ENCODE results near the gene C6orf132. TPM values are rescaled to one million over a fixed set of nuclear protein-coding genes. Genes with fewer than 3 reads are reported as not detected.

The C6orf132 gene
- 11.3 and 46.1 TPM in 2 replicates for total RNA-seq

DNA sequence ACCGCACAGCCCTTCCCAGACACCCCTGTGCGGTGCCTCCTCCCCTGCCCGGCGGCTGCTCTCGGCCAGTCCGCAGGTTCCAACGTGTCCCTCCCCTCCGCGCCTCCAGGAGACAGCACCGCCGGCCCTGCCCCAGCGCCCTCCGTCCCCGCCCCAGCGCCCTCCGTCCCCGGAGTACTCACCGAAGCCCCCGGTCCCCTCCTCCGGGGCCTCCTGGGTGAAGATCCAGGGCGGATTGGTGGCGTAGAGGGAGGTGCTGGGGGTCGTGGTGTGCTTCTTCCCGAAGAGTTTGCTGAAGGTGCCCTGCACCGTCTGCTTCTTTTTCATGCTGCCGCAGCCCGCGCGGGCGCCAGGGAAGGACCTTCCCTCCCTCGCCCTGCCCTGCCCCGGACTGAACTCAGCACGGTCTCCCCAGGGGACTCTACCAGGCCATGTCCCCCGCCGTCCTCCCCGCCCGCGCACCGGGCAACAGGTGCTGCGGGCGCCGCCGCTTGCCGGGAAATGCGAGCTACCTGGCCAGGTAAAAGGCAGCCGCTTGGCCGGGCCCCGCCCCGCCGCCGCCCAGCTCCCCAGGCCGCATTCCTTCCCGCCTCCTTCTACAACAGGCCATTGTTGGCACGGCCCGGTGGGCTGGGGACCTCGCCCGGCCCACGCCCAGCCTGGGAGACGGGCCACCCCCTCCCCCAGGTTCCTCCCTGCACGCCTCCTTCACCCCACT, at the start of gene C6orf132:
TSS of gene C6orf132 (minus strand) at position 503 of the 718 bp plus-strand sequence. CDS start at position 327, 176 bp downstream.
- H3K36me3 ChIP-seq (ENCODE audit: control insufficient read depth, insufficient read depth, low read length) = peaks cover 2% of the 10 kb centered on the region
- DNase-seq (ENCODE audit: low read depth) (peak; percentile 46), FAIRE-seq (no peak)
- H3K27me3 ChIP-seq (ENCODE audit: control insufficient read depth, insufficient read depth, low read length) = no peaks in the 10 kb centered on the region
- TF ChIP-seq, protein P1, sequence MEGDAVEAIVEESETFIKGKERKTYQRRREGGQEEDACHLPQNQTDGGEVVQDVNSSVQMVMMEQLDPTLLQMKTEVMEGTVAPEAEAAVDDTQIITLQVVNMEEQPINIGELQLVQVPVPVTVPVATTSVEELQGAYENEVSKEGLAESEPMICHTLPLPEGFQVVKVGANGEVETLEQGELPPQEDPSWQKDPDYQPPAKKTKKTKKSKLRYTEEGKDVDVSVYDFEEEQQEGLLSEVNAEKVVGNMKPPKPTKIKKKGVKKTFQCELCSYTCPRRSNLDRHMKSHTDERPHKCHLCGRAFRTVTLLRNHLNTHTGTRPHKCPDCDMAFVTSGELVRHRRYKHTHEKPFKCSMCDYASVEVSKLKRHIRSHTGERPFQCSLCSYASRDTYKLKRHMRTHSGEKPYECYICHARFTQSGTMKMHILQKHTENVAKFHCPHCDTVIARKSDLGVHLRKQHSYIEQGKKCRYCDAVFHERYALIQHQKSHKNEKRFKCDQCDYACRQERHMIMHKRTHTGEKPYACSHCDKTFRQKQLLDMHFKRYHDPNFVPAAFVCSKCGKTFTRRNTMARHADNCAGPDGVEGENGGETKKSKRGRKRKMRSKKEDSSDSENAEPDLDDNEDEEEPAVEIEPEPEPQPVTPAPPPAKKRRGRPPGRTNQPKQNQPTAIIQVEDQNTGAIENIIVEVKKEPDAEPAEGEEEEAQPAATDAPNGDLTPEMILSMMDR (IDR thresholded peaks at IDR 0.05; ENCODE audit: insufficient read depth, low read length, severe bottlenecking) = peak; percentile 7
- peak within 1 kb of the TSS; percentile 96 for H3K4me3 ChIP-seq (ENCODE audit: low read depth, low read length)

- FAIRE-seq (no peak), DNase-seq (ENCODE audit: low read depth) (peak; percentile 31)
- Histone ChIP-seq H3K27me3 (ENCODE audit: control insufficient read depth, insufficient read depth, low read length) (no peaks in the 10 kb centered on the region), H3K36me3 (ENCODE audit: control insufficient read depth, insufficient read depth, low read length) (no peaks in the 10 kb centered on the region), H3K4me3 (ENCODE audit: low read depth, low read length) (no peak overlapping the region)
- TF ChIP-seq, protein P1 (IDR thresholded peaks at IDR 0.05; ENCODE audit: insufficient read depth, low read length, severe bottlenecking) = no peak
These were observed 48.2 kb upstream of the C6orf132 start for GRCh38 chr6:42190554-42191183.

DNA sequence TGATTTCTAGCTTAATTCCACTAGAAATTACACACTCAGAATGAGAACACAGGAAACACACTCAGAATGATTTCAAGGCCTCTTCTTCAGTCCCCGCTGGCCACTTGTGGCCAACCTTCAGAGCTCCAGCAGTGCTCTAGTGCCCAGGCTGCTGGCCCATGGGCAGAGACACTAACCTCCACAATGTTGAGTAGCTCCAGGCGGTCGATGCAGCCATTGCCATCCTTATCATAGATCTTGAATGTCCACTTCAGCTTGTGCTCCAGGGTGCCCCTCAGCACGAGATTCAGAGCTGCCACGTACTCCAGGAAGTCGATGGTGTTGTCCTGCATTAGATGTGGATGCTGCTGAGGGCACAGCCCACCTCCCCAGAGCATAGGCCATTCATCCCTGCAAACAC, 46.0 kb upstream of the C6orf132 start:
- H3K36me3 ChIP-seq (ENCODE audit: control insufficient read depth, insufficient read depth, low read length) = no peaks in the 10 kb centered on the region
- no peak overlapping the region for H3K4me3 ChIP-seq (ENCODE audit: low read depth, low read length)
- TF ChIP-seq, protein P1 (IDR thresholded peaks at IDR 0.05; ENCODE audit: insufficient read depth, low read length, severe bottlenecking) = no peak
- no peak for FAIRE-seq
- no peak for DNase-seq (ENCODE audit: low read depth)
- no peaks in the 10 kb centered on the region for H3K27me3 ChIP-seq (ENCODE audit: control insufficient read depth, insufficient read depth, low read length)

DNA sequence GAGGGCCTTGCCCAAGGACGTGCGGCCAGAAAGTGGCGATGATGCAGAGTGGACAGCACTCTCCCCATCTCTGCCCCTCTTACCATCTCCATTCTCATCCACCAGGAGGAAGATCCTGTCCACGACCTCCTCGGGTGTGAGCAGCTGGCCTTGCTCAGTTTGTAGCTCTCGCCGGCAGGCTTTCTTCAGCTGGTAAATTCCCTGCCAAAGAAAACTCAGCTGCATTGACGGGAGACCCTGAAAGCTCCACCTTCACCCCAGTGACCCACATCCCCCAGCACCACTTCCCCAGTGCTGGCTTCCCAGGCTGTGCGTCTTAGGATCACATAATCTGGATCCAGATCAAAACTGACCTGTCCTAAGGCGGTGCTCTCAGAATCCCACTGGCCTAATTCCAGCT, 43.2 kb upstream of the C6orf132 start:
- H3K36me3 ChIP-seq (ENCODE audit: control insufficient read depth, insufficient read depth, low read length) = no peaks in the 10 kb centered on the region
- H3K4me3 ChIP-seq (ENCODE audit: low read depth, low read length) = no peak overlapping the region
- H3K27me3 ChIP-seq (ENCODE audit: control insufficient read depth, insufficient read depth, low read length) = no peaks in the 10 kb centered on the region
- TF ChIP-seq, protein P1 (IDR thresholded peaks at IDR 0.05; ENCODE audit: insufficient read depth, low read length, severe bottlenecking) = no peak
- no peak for DNase-seq (ENCODE audit: low read depth)
- no peak for FAIRE-seq

DNA sequence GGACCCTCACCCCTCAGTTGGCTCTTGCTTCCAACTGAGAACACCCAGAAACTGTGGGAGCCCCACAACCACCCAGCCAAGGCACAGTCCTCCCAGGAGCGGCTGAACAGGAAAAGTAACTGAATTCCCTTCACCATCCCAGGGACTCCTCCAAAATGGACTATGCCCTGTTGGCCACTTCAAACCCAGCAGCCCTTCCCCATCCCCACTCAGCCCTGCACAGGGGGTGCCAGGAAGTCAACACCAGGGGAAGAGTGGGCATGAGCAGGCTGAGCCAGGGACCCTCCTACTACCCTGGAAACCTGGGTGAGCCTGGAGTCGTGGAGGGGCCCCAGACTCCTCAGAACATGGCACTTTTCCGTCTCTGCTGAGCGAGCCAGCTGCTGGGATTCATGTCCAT, 42.1 kb upstream of the C6orf132 start:
- TF ChIP-seq, protein P1 (IDR thresholded peaks at IDR 0.05; ENCODE audit: insufficient read depth, low read length, severe bottlenecking) = no peak
- no peak for DNase-seq (ENCODE audit: low read depth)
- Histone ChIP-seq H3K27me3 (ENCODE audit: control insufficient read depth, insufficient read depth, low read length) (no peaks in the 10 kb centered on the region), H3K4me3 (ENCODE audit: low read depth, low read length) (no peak overlapping the region), H3K36me3 (ENCODE audit: control insufficient read depth, insufficient read depth, low read length) (no peaks in the 10 kb centered on the region)
- no peak for FAIRE-seq
